GM13976 (cell line): Measurements from ENCODE around the gene ETV5.

ENCODE experiments used
- DNase-seq: peaks from one replicate; pipeline ENCODE4 v3.0.0; 2012; ENCODE audit warnings: low spot score
- in situ Hi-C: fragments of 300-500 bp; cut with MboI; formaldehyde crosslinking; loops from one replicate; pipeline ENCODE4 v1.12.0; 2022; ENCODE audit warnings: low sequenced_read_pairs, mixed read lengths, inconsistent platforms; ENCODE audit not compliant: unreplicated experiment
- TF ChIP-seq, protein P1 (sequence below): IDR thresholded peaks from 2 replicates; pipeline ENCODE4 v1.5.1; 2012; ENCODE audit warnings: borderline replicate concordance, mild to moderate bottlenecking; ENCODE audit not compliant: insufficient read depth; ENCODE audit errors: extremely low read depth, missing control alignments, control extremely low read depth

The ETV5 gene

GRCh38 chr3:185998136-185998535 lies 110.8 kb downstream of the ETV5 start:
- DNase-seq = no peak
- TF ChIP-seq, protein P1, sequence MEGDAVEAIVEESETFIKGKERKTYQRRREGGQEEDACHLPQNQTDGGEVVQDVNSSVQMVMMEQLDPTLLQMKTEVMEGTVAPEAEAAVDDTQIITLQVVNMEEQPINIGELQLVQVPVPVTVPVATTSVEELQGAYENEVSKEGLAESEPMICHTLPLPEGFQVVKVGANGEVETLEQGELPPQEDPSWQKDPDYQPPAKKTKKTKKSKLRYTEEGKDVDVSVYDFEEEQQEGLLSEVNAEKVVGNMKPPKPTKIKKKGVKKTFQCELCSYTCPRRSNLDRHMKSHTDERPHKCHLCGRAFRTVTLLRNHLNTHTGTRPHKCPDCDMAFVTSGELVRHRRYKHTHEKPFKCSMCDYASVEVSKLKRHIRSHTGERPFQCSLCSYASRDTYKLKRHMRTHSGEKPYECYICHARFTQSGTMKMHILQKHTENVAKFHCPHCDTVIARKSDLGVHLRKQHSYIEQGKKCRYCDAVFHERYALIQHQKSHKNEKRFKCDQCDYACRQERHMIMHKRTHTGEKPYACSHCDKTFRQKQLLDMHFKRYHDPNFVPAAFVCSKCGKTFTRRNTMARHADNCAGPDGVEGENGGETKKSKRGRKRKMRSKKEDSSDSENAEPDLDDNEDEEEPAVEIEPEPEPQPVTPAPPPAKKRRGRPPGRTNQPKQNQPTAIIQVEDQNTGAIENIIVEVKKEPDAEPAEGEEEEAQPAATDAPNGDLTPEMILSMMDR = no peak
- in situ Hi-C loops = no loop called here

- TF ChIP-seq, protein P1 = no peak
- in situ Hi-C loops = no loop called here
- no peak for DNase-seq
Observed at GRCh38 chr3:185997130-185997529, 111.8 kb downstream of the ETV5 start.
